Lower lobe of right lung (tissue), 2 donors: ENCODE measurements around the gene B4GAT1. TPM values are rescaled to one million over a fixed set of nuclear protein-coding genes. Genes with fewer than 3 reads are reported as not detected.
"Not testable (repeated sequence)": the region's sequence is repeated elsewhere in the genome, so short reads cannot be mapped to it uniquely, and the experiment has no call there.

Experiments
- ATAC-seq, 2 donors: fragments of 200-7000 bp; cut with Tn5 transposase; one replicate each; pipeline ENCODE4 v1.9.1; 2020 to 2022; ENCODE audit warnings: mild to moderate bottlenecking in 2 of 2, moderate library complexity in 2 of 2
- DNase-seq: peaks from one replicate; pipeline ENCODE4 v3.0.0-alpha.2; 2020
- H3K27ac ChIP-seq: fragments of 200-600 bp; one replicate; pipeline ENCODE4 v1.8.0; 2022
- H3K27me3 ChIP-seq: fragments of 200-600 bp; one replicate; pipeline ENCODE4 v1.8.0; 2022; ENCODE audit warnings: low read depth
- H3K36me3 ChIP-seq: fragments of 200-600 bp; one replicate; pipeline ENCODE4 v1.8.0; 2022; ENCODE audit warnings: mild to moderate bottlenecking
- H3K4me1 ChIP-seq: fragments of 200-600 bp; one replicate; pipeline ENCODE4 v1.8.0; 2022
- H3K4me3 ChIP-seq: fragments of 200-600 bp; one replicate; pipeline ENCODE4 v1.8.0; 2022; ENCODE audit warnings: mild to moderate bottlenecking
- H3K9me3 ChIP-seq: fragments of 200-600 bp; one replicate; pipeline ENCODE4 v1.8.0; 2022
- CTCF ChIP-seq: fragments of 200-600 bp; IDR thresholded peaks from one replicate; pipeline ENCODE4 v1.8.0; 2022; ENCODE audit warnings: antibody characterized with exemption, mild to moderate bottlenecking
- intact Hi-C: fragments of 100-400 bp; cut with DNase I; formaldehyde crosslinking; loops from one replicate; pipeline ENCODE4 v1.11.0; 2022
- total RNA-seq: library from RNA; stranded (reverse); fragmentation: NEBNext Ultra II Directional; extraction: Animal tissue kit (Norgen Biotek cat#: 25700); gene quantifications from one replicate; pipeline ENCODE4 v1.2.1, GENCODE V29; 2021
- donor health status: DM: no; HTN: yes; CAD: no; lungs with severe emphysema.

Gene B4GAT1
- total RNA-seq, 1 donor from 2014 or later: 22.6 TPM

GRCh38 chr11:66311470-66311964 lies 35.9 kb downstream of the B4GAT1 start:
- Histone ChIP-seq H3K4me3 (peak overlapping the region; percentile 59), H3K27me3 (peaks cover 5% of the 10 kb centered on the region)
- no peak for ATAC-seq

GRCh38 chr11:66310803-66311440 lies 36.5 kb downstream of the B4GAT1 start:
- intact Hi-C loops, H3K27ac ChIP-seq, H3K27me3 ChIP-seq, H3K36me3 ChIP-seq, ATAC-seq, DNase-seq, H3K9me3 ChIP-seq, H3K4me3 ChIP-seq: not testable (repeated sequence)
- H3K4me1 ChIP-seq: peaks cover 12% of the 10 kb centered on the region

More at GRCh38 chr11:66311470-66311964, 35.9 kb downstream of the B4GAT1 start:
- intact Hi-C loops: no loop called here
- Histone ChIP-seq H3K4me1 (peaks cover 17% of the 10 kb centered on the region), H3K36me3 (no peaks in the 10 kb centered on the region), H3K9me3 (no peaks in the 10 kb centered on the region), H3K27ac (peak overlapping the region; percentile 81)
- DNase-seq: no peak
- TF ChIP-seq CTCF: no peak

- Histone ChIP-seq H3K9me3 (no peaks in the 10 kb centered on the region), H3K27me3 (no peaks in the 10 kb centered on the region), H3K27ac (no peak overlapping the region), H3K36me3 (no peaks in the 10 kb centered on the region), H3K4me1 (peaks cover 10% of the 10 kb centered on the region), H3K4me3 (no peak overlapping the region)
- ATAC-seq (no peak), DNase-seq (no peak)
- TF ChIP-seq CTCF: no peak
- intact Hi-C loops: no loop called here
These were observed 37.1 kb downstream of the B4GAT1 start for GRCh38 chr11:66310324-66310723.

GRCh38 chr11:66309475-66309874 lies 38.0 kb downstream of the B4GAT1 start:
- no peak for TF ChIP-seq CTCF
- H3K4me1 ChIP-seq: peaks cover 10% of the 10 kb centered on the region
- H3K4me3 ChIP-seq: no peak overlapping the region
- DNase-seq: no peak
- ATAC-seq: no peak
- no peaks in the 10 kb centered on the region for H3K9me3 ChIP-seq
- no peak overlapping the region for H3K27ac ChIP-seq
- no peaks in the 10 kb centered on the region for H3K36me3 ChIP-seq
- intact Hi-C loops: no loop called here
- no peaks in the 10 kb centered on the region for H3K27me3 ChIP-seq

GRCh38 chr11:66302656-66303055 lies 44.8 kb downstream of the B4GAT1 start:
- Histone ChIP-seq H3K9me3 (no peaks in the 10 kb centered on the region), H3K27me3 (no peaks in the 10 kb centered on the region), H3K27ac (no peak overlapping the region), H3K4me1 (no peaks in the 10 kb centered on the region), H3K4me3 (no peak overlapping the region), H3K36me3 (no peaks in the 10 kb centered on the region)
- no peak for TF ChIP-seq CTCF
- no peak for DNase-seq
- ATAC-seq: no peak
- intact Hi-C loops: no loop called here

GRCh38 chr11:66299186-66299585 lies 48.2 kb downstream of the B4GAT1 start:
- Histone ChIP-seq H3K27ac (no peak overlapping the region), H3K4me1 (no peaks in the 10 kb centered on the region), H3K4me3 (no peak overlapping the region), H3K9me3 (no peaks in the 10 kb centered on the region), H3K27me3 (peaks cover 10% of the 10 kb centered on the region), H3K36me3 (no peaks in the 10 kb centered on the region)
- no peak for ATAC-seq
- intact Hi-C loops: no loop called here
- no peak for TF ChIP-seq CTCF
- no peak for DNase-seq
